NCI-H2107 treated with DMSO at 0.1 percent for 48 hours (cell line): Measurements from ENCODE around the gene CD2.
"Not testable (repeated sequence)": the region's sequence is repeated elsewhere in the genome, so short reads cannot be mapped to it uniquely, and the experiment has no call there.

Experiments used
- DNase-seq: peaks from one replicate; lab custom pipeline; 2025; ENCODE audit not compliant: unreplicated experiment; lab: John Stamatoyannopoulos, UW

The CD2 gene

DNA sequence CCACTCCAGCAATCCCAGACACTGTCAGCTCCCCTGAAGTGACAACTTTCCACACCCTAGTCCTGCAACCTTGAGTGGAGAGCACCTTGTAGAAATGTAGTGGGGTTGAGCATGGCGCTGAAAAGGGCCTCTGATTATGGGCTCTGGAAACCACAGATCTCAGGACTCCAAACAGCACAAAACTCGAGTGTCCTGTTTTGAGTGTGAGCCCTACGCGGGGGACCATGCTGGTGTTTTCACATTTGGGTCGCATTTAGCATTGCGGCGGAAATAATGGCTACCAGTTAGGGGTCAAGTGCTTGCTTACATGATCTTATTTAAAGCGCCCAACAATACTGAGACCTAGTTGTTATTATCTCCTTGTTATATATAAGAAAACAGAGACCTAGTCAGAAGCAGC, 1.9 kb downstream of the CD2 start:
- not testable (repeated sequence) for DNase-seq

DNA sequence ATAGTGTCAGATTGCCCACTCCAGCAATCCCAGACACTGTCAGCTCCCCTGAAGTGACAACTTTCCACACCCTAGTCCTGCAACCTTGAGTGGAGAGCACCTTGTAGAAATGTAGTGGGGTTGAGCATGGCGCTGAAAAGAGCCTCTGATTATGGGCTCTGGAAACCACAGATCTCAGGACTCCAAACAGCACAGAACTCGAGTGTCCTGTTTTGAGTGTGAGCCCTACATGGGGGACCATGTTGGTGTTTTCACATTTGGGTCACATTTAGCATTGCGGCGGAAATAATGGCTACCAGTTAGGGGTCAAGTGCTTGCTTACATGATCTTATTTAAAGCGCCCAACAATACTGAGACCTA, 4.2 kb downstream of the CD2 start:
- not testable (repeated sequence) for DNase-seq

DNA sequence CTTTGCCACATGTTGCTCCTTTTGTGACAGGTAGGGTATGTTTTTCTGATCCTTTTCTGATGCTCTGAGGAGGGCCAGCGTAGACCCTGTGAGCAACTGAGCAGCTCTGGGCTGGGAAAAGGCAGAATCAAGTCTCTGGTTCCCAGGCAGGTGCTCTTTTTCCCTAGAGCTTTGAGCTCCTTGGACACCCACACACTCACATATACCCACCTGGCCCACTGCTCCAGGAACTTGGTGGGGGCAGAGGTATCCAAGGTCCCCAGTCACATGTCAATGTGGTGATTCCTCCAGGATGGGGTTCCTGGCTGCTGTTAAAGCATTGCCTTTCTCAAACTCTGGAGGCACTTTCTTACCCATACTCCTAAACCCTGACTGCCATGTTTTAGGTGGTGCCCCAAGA, 5.4 kb downstream of the CD2 start:
- DNase-seq = no peak

DNA sequence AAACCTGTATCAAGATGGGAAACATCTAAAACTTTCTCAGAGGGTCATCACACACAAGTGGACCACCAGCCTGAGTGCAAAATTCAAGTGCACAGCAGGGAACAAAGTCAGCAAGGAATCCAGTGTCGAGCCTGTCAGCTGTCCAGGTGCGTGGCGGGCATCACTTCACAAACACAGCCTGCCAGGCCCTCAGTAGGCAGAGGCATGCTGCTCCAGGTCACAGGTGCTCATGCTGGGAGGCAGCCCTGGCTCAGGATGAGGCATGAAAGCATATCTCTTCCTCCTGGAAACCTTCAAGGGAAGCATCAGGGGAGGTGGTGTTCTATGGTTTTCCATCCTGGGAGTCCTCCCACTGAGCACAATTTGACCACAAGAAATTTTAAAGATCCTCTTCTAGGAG, 6.3 kb downstream of the CD2 start:
- DNase-seq = no peak

DNA sequence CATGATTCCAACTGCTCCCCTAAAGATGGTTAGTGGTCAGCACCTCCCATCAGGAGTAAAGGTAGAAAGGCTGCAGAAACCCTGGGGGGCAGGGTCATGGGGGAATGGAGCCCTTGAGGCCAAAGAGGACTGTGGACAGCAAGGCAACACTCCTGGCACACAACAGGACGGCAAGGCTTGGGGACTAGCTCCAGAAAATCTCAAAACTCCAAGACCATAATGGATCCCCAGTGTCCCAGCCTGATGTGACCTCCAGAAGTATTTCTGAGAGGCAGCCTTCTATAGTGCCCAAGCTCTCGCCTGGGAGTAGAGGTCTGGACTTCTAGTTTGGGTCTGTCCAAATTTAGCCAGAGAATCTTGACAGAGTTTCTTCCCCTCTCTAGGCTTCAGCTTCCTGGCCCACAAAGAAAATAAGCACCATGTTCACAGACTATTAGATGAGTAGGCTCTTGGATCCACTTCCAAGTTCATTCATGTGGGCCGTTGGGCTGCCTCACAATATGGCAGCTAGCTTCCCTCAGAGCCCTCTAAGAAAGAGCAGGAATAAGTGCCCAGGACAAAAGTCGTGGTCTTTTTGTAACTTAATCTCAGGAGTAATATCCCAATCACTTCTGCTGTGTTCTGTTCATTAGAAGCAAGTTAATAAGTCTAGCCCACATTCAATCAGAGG, 6.9 kb downstream of the CD2 start:
- DNase-seq = no peak

DNA sequence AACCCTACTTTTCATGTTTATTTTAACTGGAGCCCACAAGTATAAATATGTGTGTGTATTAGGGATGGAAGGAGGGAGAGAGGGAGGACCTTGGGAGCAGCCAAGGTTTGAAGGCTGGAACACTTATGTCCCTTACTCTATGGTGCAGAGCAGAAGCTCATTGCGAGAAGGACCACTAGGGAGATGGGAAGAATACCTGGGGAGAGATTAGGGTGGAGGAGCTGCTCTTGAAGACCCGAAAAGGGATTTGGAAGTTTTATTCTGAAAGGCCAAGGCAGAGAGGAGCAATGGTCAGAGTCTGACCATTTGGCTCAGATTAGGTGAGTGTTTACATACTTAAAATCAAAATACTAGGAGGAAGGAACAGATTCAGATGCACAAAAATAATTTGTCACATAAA, 8.1 kb downstream of the CD2 start:
- no peak for DNase-seq

DNA sequence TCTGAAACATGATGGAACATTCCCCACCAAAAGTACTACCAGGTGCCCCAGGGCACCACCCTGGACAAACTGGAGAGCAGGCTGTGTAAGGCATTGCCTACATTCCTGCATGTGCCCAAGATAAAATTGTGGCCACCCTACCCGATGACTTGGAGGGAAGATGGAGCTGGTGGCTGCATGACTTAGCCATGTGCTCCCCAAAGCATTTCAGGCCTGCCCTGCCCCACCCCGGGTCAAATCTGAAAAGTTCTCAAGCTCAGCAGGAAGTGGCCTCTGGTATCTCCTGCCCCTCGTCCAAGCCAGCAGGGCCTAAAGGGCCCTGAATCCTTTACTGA, 8.5 kb downstream of the CD2 start:
- no peak for DNase-seq

DNA sequence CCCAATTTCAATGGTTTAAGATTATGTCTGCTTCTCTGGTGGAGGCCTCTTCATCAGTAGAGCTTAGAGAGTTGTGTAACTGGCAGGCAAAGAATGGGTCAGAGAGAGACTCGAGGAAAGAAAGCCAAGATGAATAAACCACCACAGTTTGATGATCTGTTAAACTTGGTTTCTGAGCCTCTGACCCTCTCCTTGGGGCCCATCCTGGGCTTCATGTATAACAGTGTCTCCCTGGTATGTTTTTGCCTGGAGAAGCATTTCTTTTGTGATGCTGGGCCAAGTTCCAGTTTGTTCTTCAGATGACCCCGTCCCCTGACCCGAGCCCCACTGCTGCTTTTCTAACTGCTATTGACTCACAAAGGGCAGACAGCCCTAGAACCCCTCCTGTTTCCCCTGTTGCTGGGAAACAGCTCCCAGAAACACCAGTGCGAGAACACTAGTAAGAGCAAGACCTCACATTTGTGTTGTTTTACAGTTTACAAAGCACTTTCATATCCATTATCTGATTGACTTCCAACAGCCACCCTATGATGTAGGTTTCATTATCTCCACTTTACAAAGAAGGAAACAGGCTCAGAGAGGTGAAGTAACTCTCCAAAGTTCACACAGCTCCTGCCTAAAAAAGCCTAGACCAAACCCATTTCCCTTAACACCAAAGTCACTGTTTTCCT, 9.0 kb downstream of the CD2 start:
- no peak for DNase-seq

DNA sequence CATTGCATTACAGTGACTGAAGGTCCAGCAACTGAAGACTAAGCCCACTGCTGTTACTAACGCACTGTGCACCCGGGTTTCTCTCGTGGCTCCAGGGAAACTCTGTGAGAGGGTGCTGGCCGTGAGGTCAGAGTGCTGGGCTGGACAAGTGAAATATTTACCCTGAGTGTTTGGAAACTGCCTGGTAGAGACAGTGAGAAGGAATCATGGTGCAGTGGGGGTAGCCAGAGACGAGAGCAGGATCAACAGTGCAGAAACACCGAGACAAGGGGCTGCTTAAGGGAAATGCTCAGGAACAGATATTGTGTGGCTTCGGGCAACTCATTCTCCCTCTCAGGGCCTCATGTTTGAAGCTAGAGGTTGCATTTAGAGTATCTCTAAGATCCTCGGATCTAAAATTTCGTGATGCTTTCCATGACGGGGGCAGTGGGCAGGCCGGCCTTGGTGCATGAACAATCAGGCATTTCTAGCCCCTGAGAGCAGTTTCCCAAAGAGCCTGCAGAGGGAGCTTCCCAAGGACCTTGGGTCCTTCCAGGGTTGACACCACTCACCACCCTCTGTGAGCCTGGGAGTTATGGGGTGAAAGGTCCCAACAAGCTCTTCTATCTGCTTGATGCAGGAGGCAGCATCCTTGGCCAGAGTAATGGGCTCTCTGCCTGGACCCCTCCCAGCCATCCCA, 9.7 kb downstream of the CD2 start:
- no peak for DNase-seq

DNA sequence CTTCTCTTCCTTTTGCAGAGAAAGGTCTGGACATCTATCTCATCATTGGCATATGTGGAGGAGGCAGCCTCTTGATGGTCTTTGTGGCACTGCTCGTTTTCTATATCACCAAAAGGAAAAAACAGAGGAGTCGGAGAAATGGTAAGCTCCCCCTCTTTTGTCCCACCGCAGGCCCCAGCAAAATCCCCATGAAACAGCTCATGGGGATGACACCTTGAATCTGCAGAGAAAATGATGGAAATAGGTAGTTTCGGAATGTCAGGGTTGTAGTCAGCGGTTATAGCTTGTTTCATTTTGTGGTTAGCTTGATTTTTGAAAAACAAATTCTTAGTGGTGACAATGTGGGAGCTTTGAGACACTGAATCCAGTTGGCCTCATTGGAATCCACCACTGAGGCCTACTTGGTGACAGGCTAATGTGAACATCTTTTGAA, 10.3 kb downstream of the CD2 start:
- DNase-seq = no peak

DNA sequence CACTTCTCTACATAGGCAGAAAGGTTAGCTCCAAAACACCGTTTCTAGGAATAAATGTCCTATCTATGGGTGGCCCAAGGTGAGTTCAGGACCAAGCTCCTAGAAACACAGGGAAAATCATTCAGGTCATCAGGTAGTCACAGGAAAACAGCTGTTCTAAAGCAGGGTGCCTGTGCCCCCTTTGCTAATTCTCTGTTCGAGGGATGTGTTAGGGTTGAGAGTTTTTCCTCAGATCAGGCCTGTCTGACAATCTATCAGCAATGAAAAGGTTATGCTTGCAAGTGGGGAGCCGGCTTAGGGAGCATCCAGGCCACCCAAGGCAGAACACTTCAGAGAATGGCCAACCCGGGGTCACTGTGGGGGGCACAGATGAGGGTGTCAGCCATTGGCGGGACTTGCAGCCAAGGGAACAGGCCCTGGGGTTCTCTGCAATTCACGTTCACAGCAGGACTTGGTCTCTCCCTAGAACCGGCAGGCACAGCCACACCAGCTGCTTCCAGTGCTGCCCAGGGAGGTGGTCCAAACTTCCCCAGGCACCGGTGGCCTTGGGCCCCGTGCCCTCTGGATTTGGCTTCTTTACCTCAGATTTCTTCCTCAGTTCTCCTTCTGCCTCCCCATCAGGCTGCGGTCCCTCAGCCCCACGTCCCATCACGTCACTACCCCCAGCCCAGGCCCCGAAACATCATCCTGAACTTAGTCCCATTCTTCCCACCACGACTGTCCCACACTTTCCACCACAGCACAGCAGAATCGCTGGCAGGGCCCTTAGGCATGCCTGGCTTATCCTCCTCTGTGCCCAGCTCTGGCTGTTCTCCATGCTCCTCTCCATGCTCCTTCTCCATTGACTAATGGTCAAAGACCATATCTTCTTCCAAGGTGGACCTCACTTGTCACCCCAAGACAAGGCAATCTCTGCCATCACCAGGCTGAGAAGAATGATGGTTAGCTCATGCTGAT, 11.0 kb downstream of the CD2 start:
- no peak for DNase-seq

DNA sequence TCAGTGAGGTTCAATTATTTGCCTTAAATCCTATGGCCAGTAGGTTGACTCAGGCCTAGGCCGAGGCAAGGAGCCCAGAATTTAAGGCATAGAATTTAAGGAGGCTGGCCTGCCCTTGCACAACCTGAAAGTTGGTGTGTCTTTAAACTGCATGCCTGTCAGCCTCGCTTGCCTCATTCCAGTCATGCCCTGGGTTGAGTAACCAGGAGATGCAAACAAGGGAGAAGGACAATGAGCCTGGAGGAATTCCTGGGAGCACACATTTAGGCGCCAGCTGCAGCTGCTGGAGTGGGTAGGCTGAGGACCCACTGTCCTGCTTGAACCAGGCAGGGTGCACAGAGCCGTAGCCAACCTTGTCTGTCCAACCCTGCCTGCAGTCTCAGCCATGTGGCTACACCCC, 11.7 kb downstream of the CD2 start:
- no peak for DNase-seq

DNA sequence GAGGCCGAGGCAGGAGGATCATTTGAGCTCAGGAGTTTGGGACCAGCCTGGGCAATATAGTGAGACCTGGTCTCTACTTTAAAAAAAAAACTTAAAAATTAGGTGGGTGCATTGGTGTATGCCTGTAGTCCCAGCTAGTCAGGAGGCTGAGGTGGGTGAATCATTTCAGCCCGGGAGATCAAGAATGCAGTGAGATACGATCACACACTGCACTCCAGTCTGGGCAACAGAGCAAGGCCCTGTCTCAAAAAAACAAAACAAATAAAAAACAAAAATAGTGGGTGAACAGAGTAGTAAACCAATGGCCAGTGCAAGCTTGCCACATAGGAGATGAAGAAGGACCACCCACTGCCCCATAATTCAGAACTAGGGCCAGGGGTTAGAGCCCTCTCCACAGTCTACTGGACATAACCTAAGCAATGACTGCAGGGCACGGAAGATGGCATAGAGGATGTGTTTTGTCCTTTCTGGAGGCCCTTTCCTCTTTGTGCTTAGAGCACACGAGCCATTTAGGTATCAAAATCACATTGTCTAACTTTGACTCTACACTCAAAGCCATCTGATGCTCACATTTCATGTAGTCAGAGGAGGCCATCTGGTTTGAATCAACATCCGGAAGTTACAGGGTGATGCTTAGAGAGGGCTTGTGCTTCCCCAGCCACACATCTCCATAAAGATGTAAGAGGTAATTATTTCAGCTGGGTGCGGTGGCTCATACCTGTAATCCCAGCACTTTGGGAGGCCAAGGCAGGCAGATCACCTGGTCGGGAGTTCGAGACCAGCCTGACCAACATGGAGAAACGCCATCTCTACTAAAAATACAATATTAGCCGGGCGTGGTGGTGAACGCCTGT, 12.6 kb downstream of the CD2 start:
- no peak for DNase-seq

DNA sequence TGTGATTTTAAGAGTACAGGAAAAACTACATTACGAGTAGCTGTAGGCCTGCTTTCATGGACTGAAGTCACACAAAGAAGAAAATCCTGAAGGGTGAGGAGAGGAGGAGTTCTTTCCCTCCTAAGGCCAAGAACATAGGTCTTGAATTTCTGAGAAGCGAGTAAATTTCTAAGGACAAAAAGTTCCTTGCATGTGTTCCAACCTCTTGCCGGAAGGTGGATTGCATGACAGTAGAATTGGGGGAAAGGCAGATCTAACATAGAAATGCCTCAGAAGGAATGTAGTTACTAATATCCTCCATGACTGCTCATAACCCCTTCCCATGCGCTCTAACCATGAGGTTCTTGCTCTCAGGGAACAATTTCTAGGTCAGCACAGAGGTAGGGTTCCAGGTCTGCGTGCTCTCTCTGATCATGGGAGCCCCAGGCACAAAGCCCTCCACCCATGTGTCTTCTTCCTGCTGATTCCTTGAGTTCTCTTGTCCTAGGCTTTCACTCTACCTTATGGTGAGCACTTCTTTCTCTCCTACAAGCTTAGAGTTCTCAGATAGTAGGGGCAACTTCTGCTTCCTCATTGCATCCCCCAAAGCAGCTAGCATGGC, 13.7 kb downstream of the CD2 start:
- no peak for DNase-seq

DNA sequence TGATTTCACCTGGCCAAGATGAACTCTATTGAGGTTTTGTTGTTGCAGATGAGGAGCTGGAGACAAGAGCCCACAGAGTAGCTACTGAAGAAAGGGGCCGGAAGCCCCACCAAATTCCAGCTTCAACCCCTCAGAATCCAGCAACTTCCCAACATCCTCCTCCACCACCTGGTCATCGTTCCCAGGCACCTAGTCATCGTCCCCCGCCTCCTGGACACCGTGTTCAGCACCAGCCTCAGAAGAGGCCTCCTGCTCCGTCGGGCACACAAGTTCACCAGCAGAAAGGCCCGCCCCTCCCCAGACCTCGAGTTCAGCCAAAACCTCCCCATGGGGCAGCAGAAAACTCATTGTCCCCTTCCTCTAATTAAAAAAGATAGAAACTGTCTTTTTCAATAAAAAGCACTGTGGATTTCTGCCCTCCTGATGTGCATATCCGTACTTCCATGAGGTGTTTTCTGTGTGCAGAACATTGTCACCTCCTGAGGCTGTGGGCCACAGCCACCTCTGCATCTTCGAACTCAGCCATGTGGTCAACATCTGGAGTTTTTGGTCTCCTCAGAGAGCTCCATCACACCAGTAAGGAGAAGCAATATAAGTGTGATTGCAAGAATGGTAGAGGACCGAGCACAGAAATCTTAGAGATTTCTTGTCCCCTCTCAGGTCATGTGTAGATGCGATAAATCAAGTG, 14.3 kb downstream of the CD2 start:
- no peak for DNase-seq

DNA sequence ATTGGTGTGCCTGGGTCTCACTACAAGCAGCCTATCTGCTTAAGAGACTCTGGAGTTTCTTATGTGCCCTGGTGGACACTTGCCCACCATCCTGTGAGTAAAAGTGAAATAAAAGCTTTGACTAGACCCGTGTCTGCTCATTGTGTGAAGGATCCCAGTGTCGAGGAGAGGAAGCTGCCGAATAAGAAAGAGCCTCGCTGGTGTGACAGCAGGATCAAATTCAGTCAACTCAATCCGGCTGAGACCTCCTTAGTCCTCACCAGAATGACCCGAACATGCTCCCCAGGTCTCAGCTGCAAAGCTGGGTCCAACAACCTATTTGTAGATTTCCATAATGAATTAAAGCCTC, 14.8 kb downstream of the CD2 start:
- DNase-seq = no peak

DNA sequence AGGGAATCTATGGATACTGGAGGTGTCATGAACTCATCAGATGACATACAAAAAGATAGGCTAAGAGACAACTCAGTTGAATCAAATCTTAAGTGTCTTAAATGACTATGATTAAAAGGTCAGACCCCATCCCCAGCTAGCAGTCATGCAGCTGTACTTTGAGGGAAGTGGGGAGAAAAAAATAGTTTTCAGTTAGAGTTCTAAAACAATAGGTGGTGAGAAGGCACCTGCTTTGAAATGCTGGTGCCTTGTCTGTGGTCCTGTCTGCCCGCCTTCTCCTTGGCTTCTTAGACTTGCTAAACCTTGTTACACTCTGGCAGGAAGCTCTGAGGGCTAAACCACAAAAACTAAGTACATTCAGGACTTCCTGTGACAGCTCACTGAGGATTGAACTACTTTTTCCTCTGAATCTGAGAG, 15.3 kb downstream of the CD2 start:
- DNase-seq = no peak

DNA sequence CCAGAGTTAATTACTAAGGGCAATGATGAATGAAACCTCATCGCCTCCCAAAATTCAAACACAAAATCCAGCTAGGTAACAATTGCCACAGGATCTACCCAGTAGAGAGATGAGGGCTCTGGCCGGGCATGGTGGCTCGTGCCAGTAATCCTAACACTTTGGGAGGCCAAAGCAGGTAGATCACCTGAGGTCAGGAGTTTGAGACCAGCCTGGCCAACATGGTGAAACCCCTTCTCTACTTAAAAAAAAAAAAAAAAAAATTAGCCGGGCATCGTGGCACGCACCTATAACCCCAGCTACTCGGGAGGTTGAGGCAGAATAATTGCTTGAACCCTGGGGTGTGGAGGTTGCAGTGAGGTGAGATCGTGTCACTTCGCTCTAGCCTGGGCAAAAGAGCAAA, 15.8 kb downstream of the CD2 start:
- DNase-seq = no peak

DNA sequence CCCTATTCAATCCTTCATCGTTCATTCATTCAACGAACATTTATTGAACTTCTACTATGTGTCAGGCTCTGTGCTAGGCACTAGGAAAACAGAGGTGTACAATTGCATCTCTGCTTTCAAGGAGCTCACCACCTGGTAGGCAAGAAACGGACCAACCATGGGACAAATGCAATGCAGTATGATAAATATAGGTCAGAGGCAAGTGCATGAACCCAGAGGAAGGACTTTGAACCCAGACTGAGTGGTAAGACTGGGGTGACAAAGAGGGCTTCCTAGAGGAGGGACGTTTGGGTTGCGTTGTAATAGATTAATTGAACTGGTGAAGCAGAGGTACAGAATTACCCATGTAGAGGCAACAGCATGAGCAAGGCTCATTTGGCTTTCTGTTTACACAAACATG, 16.4 kb downstream of the CD2 start:
- no peak for DNase-seq
